Uterus (tissue), 2 donors: ENCODE results near the gene CA12.
"Not testable (repeated sequence)": the region's sequence is repeated elsewhere in the genome, so short reads cannot be mapped to it uniquely, and the experiment has no call there.

ENCODE experiments used
- CTCF ChIP-seq, 4 experiments: fragments of 200-600 bp in 2 of 4; fragments of 450-650 bp in 2 of 4; sonication (generic) in 2 of 4; IDR thresholded peaks; one replicate each; pipeline ENCODE4 v1.5.1; 2016 to 2019; ENCODE audit warnings: antibody characterized with exemption in 4 of 4, mild to moderate bottlenecking in 2 of 4, moderate library complexity in 1 of 4
- POLR2A ChIP-seq, 2 donors: fragments of 450-650 bp; IDR thresholded peaks; one replicate each; pipeline ENCODE4 v1.6.1; 2016; ENCODE audit warnings: antibody characterized with exemption in 2 of 2, mild to moderate bottlenecking in 1 of 2, moderate library complexity in 1 of 2

- not testable (repeated sequence) for TF ChIP-seq CTCF, POLR2A (IDR thresholded peaks at IDR 0.05)
These were observed 35.6 kb upstream of the CA12 start for GRCh38 chr15:63417274-63417673.
